Measurements from ENCODE around the gene SPOCK2. TPM values are rescaled to one million over a fixed set of nuclear protein-coding genes. Genes with fewer than 3 reads are reported as not detected.

SPOCK2 gene
- total and polyA plus RNA-seq, 2 donors (not counting 3 experiments of a cell fraction or from before 2014, with no cell fraction given) = 0.40 to 1.1 TPM

DNA sequence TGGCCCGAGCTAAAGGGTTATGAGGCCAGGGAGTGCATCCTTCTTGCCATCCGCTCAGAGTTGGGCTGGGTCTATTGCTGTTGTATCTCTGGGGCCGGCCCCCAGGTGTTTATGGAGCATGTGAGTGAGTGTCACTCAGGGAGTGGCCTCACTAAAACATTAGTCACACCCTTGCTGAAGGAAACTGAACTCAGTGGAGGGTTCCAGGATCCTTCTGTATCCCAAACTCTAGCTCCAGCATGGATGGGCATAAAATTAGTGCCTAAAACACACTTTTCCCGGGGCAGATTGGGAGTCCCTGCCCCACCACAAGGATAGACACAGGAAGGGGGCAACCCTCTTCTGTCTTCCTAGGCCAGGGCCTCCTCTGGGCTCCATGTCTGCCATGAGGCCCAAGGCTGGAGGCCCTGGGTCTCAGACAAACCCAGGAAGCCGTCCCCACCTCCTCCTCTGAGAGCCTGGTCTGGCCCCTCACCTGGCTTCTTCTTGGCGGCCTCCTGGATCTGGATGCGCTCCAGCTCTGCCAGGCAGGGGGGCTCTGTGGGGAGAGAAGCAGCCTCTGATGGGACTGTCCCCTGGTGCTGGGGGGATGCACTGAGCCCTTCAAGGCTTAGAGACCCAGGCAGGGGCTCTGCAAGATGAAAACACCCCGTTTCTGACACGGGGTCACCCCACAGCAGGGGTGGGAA is 24.5 kb downstream of the SPOCK2 start:
- no peak for TF ChIP-seq POLR2A (IDR thresholded peaks at IDR 0.05; ENCODE audit: low read depth, low read length)
- TF ChIP-seq POLR2AphosphoS5 (IDR thresholded peaks at IDR 0.05; ENCODE audit: insufficient read depth, low read depth, low read length) = no peak
- TF ChIP-seq FOS (IDR thresholded peaks at IDR 0.05; ENCODE audit: borderline replicate concordance, insufficient read depth, low read length) = no peak
- no peak for TF ChIP-seq GATA2 (IDR thresholded peaks at IDR 0.05; ENCODE audit: insufficient read depth, insufficient read length, low read depth, low read length)
- no peak for TF ChIP-seq MYC (IDR thresholded peaks at IDR 0.05; ENCODE audit: low read depth, low read length)
- TF ChIP-seq EZH2 (IDR thresholded peaks at IDR 0.05; ENCODE audit: borderline replicate concordance, low read depth, low read length, severe bottlenecking) = no peak
- TF ChIP-seq, protein P1, sequence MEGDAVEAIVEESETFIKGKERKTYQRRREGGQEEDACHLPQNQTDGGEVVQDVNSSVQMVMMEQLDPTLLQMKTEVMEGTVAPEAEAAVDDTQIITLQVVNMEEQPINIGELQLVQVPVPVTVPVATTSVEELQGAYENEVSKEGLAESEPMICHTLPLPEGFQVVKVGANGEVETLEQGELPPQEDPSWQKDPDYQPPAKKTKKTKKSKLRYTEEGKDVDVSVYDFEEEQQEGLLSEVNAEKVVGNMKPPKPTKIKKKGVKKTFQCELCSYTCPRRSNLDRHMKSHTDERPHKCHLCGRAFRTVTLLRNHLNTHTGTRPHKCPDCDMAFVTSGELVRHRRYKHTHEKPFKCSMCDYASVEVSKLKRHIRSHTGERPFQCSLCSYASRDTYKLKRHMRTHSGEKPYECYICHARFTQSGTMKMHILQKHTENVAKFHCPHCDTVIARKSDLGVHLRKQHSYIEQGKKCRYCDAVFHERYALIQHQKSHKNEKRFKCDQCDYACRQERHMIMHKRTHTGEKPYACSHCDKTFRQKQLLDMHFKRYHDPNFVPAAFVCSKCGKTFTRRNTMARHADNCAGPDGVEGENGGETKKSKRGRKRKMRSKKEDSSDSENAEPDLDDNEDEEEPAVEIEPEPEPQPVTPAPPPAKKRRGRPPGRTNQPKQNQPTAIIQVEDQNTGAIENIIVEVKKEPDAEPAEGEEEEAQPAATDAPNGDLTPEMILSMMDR (IDR thresholded peaks at IDR 0.05; ENCODE audit: extremely low read depth in 1 of 2, insufficient read depth in 1 of 2, low read depth in 1 of 2, low read length in 2 of 2) = no peak
- TF ChIP-seq JUN (IDR thresholded peaks at IDR 0.05; ENCODE audit: borderline replicate concordance, insufficient read depth, insufficient read length, low read depth) = no peak
- TF ChIP-seq, protein P2, sequence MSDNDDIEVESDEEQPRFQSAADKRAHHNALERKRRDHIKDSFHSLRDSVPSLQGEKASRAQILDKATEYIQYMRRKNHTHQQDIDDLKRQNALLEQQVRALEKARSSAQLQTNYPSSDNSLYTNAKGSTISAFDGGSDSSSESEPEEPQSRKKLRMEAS (IDR thresholded peaks at IDR 0.05; ENCODE audit: insufficient read depth, insufficient read length) = no peak
- DNase-seq (ENCODE audit: low read depth, low spot score) (no peak), FAIRE-seq (no peak)
- H2AFZ ChIP-seq (ENCODE audit: low read depth, low read length) = no peak overlapping the region
- ChIA-PET POLR2A (no interaction called here), CTCF (interaction anchor here (4.2 kb wide), 1 partner anchor 15 kb away, joined by 27 read pairs; no protein-coding TSS in a partner anchor)
- H3K27ac ChIP-seq (ENCODE audit: insufficient read depth, low read depth, low read length) = no peak overlapping the region
- intact Hi-C loops (cut with micrococcal nuclease) (no loop called here), dilution Hi-C loops (cut with MboI; ENCODE audit: extremely low pct_ligation_motif_present, low sequenced_read_pairs) (no loop called here)
- H4K20me1 ChIP-seq (replicated peaks; ENCODE audit: control insufficient read depth, extremely low read depth, insufficient read depth, low read length) = no peaks in the 10 kb centered on the region
- no peak overlapping the region for H3K9ac ChIP-seq (replicated peaks; ENCODE audit: extremely low read depth, insufficient read depth, low read length)
- H3K27me3 ChIP-seq (ENCODE audit: control insufficient read depth in 2 of 2, insufficient read depth in 2 of 2, low read length in 2 of 2) = no peaks in the 10 kb centered on the region
- BruUV-seq (replicated peaks) = no TSS peak
- H3K4me2 ChIP-seq (ENCODE audit: insufficient read depth, low read length) = no peak overlapping the region
- H3K4me3 ChIP-seq (replicated peaks in 1 of 3; ENCODE audit: insufficient read depth in 1 of 3, low read depth in 1 of 3, low read length in 3 of 3) = no peak overlapping the region
- H3K36me3 ChIP-seq (ENCODE audit: control insufficient read depth in 2 of 2, extremely low read depth in 1 of 2, insufficient read depth in 2 of 2, low read length in 2 of 2) = no peaks in the 10 kb centered on the region
- H3K79me2 ChIP-seq (ENCODE audit: control insufficient read depth, insufficient read depth, low read length) = no peaks in the 10 kb centered on the region
- H3K9me3 ChIP-seq (replicated peaks; ENCODE audit: control insufficient read depth, insufficient read depth, low read length) = no peaks in the 10 kb centered on the region
- H3K9me1 ChIP-seq (replicated peaks; ENCODE audit: control insufficient read depth, extremely low read depth, insufficient read depth, low read length) = no peaks in the 10 kb centered on the region
- peaks cover 7% of the 10 kb centered on the region for H3K4me1 ChIP-seq (ENCODE audit: control insufficient read depth, extremely low read depth, insufficient read depth, low read length)
